OCI-LY3 (cell line): ENCODE data around the gene SFXN5.

ENCODE experiments used
- CTCF ChIP-seq: fragments of 200-600, 300-600 bp; sonication (generic); IDR thresholded peaks from 2 replicates; pipeline ENCODE4 v1.5.1; 2014; ENCODE audit warnings: antibody characterized with exemption, low read length, low read depth
- EZH2phosphoT487 ChIP-seq: fragments of 200-600 bp; shearing (Covaris generic); IDR thresholded peaks from 2 replicates; pipeline ENCODE4 v1.6.1; 2018; ENCODE audit warnings: antibody characterized with exemption, mixed run types, low read depth

- TF ChIP-seq CTCF (no peak), EZH2phosphoT487 (no peak)
These were observed 40.3 kb downstream of the SFXN5 start for GRCh38 chr2:73031095-73031678.
